Measurements from ENCODE around the gene ZNF451.

DNA sequence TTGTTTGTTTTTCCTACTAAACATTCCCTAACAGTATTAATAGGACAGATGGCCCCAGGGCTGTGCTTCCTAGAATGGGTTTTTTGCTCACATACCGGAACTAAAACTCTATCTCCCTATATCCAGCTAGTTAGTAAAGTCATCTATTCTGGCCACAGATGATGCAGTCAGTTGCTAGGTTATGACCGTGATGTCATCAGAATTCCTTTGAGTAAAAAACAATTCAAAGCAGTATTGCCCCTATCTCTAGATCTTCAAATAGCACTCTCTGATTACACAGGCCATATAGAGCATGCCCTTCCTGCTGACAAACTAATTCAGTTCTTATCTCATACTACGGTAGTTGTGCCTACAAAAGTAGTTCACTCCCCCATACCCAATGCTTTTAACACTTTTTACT is 17.9 kb upstream of the ZNF451 start:
- TF ChIP-seq CTCF (IDR thresholded peaks at IDR 0.05): no peak
- no peak for TF ChIP-seq POLR2A (IDR thresholded peaks at IDR 0.05)
- TF ChIP-seq POLR2AphosphoS5 (IDR thresholded peaks at IDR 0.05): no peak

Data from prostate gland (tissue), 2 donors.